SK-N-SH treated with all-trans-retinoic acid at 6 μM for 48 hours (cell line): ENCODE results near the gene DYRK4.

Experiments
- ATAC-seq: fragments of 200-7000 bp; cut with Tn5 transposase; 3 replicates; pipeline ENCODE4 v1.9.1; 2020; ENCODE audit warnings: mild to moderate bottlenecking, moderate library complexity
- ARNTL ChIP-seq: fragments of 450-650 bp; formaldehyde crosslinking; IDR thresholded peaks from 2 replicates; pipeline ENCODE4 v1.5.0; 2020; ENCODE audit warnings: low read depth, mild to moderate bottlenecking, moderate library complexity, borderline replicate concordance
- BACH2 ChIP-seq: fragments of 250-450 bp; sonication (Bioruptor Pico); IDR thresholded peaks from 2 replicates; pipeline ENCODE4 v1.9.0; 2021; ENCODE audit warnings: mild to moderate bottlenecking, borderline replicate concordance
- CSDC2 ChIP-seq: fragments of 250-450 bp; sonication (Bioruptor Pico); IDR thresholded peaks from 2 replicates; pipeline ENCODE4 v1.5.0; 2020; ENCODE audit warnings: mild to moderate bottlenecking, moderate library complexity
- CSRNP3 ChIP-seq: fragments of 250-450 bp; sonication (Bioruptor Pico); IDR thresholded peaks from 2 replicates; pipeline ENCODE4 v1.5.1; 2021; ENCODE audit warnings: mild to moderate bottlenecking, moderate library complexity
- GLIS3 ChIP-seq: fragments of 250-450 bp; sonication (Bioruptor Pico); IDR thresholded peaks from 2 replicates; pipeline ENCODE4 v1.5.0; 2020; ENCODE audit warnings: mild to moderate bottlenecking, moderate library complexity
- OSR1 ChIP-seq: fragments of 250-450 bp; sonication (Bioruptor Pico); IDR thresholded peaks from 2 replicates; pipeline ENCODE4 v1.8.0; 2022; ENCODE audit warnings: moderate library complexity, mild to moderate bottlenecking, inconsistent platforms
- PATZ1 ChIP-seq: fragments of 250-450 bp; sonication (Bioruptor Pico); IDR thresholded peaks from 2 replicates; pipeline ENCODE4 v1.8.0; 2020; ENCODE audit warnings: mild to moderate bottlenecking, moderate library complexity, borderline replicate concordance
- POU6F1 ChIP-seq: fragments of 250-450 bp; sonication (Bioruptor Pico); IDR thresholded peaks from 2 replicates; pipeline ENCODE4 v1.8.0; 2021; ENCODE audit warnings: low read depth, mild to moderate bottlenecking, moderate library complexity, borderline replicate concordance
- PPARA ChIP-seq: fragments of 250-450 bp; sonication (Bioruptor Pico); IDR thresholded peaks from 2 replicates; pipeline ENCODE4 v1.5.0; 2020; ENCODE audit warnings: mild to moderate bottlenecking, borderline replicate concordance
- RARB ChIP-seq: fragments of 250-450 bp; sonication (Bioruptor Pico); IDR thresholded peaks from 2 replicates; pipeline ENCODE4 v1.8.0; 2021; ENCODE audit warnings: mild to moderate bottlenecking, moderate library complexity
- SNAI2 ChIP-seq: fragments of 250-450 bp; sonication (Bioruptor Pico); IDR thresholded peaks from 2 replicates; pipeline ENCODE4 v1.5.0; 2020; ENCODE audit warnings: mild to moderate bottlenecking, moderate library complexity
- TCF4 ChIP-seq: fragments of 250-450 bp; sonication (Bioruptor Pico); IDR thresholded peaks from 2 replicates; pipeline ENCODE4 v1.8.0; 2021; ENCODE audit warnings: mild to moderate bottlenecking, moderate library complexity, borderline replicate concordance
- ZC3H10 ChIP-seq: fragments of 250-450 bp; sonication (Bioruptor Pico); IDR thresholded peaks from 2 replicates; pipeline ENCODE4 v1.5.1; 2021; ENCODE audit warnings: mild to moderate bottlenecking, moderate library complexity
- ZFP3 ChIP-seq: fragments of 250-450 bp; sonication (Bioruptor Pico); IDR thresholded peaks from 2 replicates; pipeline ENCODE4 v1.5.0; 2020; ENCODE audit warnings: mild to moderate bottlenecking, moderate library complexity
- ZNF70 ChIP-seq: fragments of 450-650 bp; formaldehyde crosslinking; IDR thresholded peaks from 2 replicates; pipeline ENCODE4 v1.5.0; 2020; ENCODE audit warnings: mild to moderate bottlenecking, moderate library complexity
- TF ChIP-seq, protein P1 (sequence below): fragments of 250-450 bp; sonication (Bioruptor Pico); IDR thresholded peaks from 2 replicates; pipeline ENCODE4 v1.5.0; 2020; ENCODE audit warnings: mild to moderate bottlenecking, moderate library complexity

The DYRK4 gene

DNA sequence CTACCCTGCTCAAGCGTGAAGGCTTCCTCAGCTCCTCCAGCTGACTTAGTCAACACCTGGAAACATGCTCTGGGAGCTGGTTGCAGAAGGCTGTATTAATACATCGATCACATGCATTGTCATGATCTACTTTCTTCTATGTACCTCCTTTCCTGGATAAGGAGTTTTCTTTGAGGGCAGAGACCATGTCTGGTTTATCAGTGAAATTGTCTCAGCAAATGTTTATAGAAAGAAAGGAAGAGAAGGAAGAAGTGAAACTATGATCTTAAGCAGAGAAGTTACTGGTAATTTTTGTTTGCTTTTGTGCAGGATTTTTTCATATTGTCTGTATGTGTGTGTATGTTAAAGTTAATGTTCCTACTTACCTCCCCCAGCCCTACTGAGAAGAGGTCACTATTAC lies 4.5 kb downstream of the DYRK4 start:
- TF ChIP-seq, protein P1, sequence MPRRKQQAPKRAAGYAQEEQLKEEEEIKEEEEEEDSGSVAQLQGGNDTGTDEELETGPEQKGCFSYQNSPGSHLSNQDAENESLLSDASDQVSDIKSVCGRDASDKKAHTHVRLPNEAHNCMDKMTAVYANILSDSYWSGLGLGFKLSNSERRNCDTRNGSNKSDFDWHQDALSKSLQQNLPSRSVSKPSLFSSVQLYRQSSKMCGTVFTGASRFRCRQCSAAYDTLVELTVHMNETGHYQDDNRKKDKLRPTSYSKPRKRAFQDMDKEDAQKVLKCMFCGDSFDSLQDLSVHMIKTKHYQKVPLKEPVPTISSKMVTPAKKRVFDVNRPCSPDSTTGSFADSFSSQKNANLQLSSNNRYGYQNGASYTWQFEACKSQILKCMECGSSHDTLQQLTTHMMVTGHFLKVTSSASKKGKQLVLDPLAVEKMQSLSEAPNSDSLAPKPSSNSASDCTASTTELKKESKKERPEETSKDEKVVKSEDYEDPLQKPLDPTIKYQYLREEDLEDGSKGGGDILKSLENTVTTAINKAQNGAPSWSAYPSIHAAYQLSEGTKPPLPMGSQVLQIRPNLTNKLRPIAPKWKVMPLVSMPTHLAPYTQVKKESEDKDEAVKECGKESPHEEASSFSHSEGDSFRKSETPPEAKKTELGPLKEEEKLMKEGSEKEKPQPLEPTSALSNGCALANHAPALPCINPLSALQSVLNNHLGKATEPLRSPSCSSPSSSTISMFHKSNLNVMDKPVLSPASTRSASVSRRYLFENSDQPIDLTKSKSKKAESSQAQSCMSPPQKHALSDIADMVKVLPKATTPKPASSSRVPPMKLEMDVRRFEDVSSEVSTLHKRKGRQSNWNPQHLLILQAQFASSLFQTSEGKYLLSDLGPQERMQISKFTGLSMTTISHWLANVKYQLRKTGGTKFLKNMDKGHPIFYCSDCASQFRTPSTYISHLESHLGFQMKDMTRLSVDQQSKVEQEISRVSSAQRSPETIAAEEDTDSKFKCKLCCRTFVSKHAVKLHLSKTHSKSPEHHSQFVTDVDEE (CRISPR knock-in tag): no peak
- TF ChIP-seq GLIS3 (CRISPR knock-in tag) (no peak), TCF4 (CRISPR knock-in tag) (no peak), OSR1 (CRISPR knock-in tag) (no peak), ARNTL (CRISPR knock-in tag) (no peak), PATZ1 (CRISPR knock-in tag) (no peak), ZC3H10 (CRISPR knock-in tag) (no peak), BACH2 (CRISPR knock-in tag) (no peak), ZNF70 (CRISPR knock-in tag) (no peak), POU6F1 (CRISPR knock-in tag) (no peak)
- TF ChIP-seq, all 23 proteins: peak for 0
- ATAC-seq: no peak

- TF ChIP-seq, protein P1 (CRISPR knock-in tag): no peak
- TF ChIP-seq PPARA (no peak), BACH2 (CRISPR knock-in tag) (no peak), GLIS3 (CRISPR knock-in tag) (no peak), RARB (CRISPR knock-in tag) (no peak), ZFP3 (CRISPR knock-in tag) (no peak), CSRNP3 (CRISPR knock-in tag) (no peak), PATZ1 (CRISPR knock-in tag) (no peak), TCF4 (CRISPR knock-in tag) (no peak), SNAI2 (no peak), OSR1 (CRISPR knock-in tag) (no peak), ZNF70 (CRISPR knock-in tag) (no peak), CSDC2 (CRISPR knock-in tag) (no peak), POU6F1 (CRISPR knock-in tag) (no peak)
- no peak for ATAC-seq
Measured at GRCh38 chr12:4567073-4567881, 5.3 kb downstream of the DYRK4 start.
